HL-60/S4 treated with phorbol 12-myristate 13-acetate at 8.2 ng/mL for 4 days and 3 days (cell line): Measurements from ENCODE around the gene CCDC74A.
"Not testable (repeated sequence)": the region's sequence is repeated elsewhere in the genome, so short reads cannot be mapped to it uniquely, and the experiment has no call there.

ENCODE experiments used
- in situ Hi-C: fragments of 300-500 bp; cut with MboI; formaldehyde crosslinking; loops from 2 replicates; pipeline ENCODE4 v1.15.0; 2022; ENCODE audit warnings: low sequenced_read_pairs

Gene CCDC74A

GRCh38 chr2:131498321-131498973 lies 29.2 kb upstream of the CCDC74A start:
- in situ Hi-C loops: not testable (repeated sequence)

- in situ Hi-C loops: loop anchor here (25.0 kb wide), 1 partner anchor 134 kb away; no protein-coding TSS in a partner anchor
These were observed 24.1 kb upstream of the CCDC74A start for GRCh38 chr2:131503587-131503986.

- in situ Hi-C loops: loop anchor here (25.0 kb wide), 1 partner anchor 133 kb away; no protein-coding TSS in a partner anchor
These were observed 23.5 kb upstream of the CCDC74A start for GRCh38 chr2:131504082-131504750.

GRCh38 chr2:131509615-131510014 lies 18.1 kb upstream of the CCDC74A start:
- in situ Hi-C loops: loop anchor here (25.0 kb wide), 1 partner anchor 128 kb away; no protein-coding TSS in a partner anchor

- in situ Hi-C loops: loop anchor here (25.0 kb wide), 1 partner anchor 126 kb away; no protein-coding TSS in a partner anchor
These were observed 16.3 kb upstream of the CCDC74A start for GRCh38 chr2:131511291-131511968.

- in situ Hi-C loops: loop anchor here (25.0 kb wide), 1 partner anchor 125 kb away; no protein-coding TSS in a partner anchor
These were observed 15.5 kb upstream of the CCDC74A start for GRCh38 chr2:131511969-131512870.

GRCh38 chr2:131514408-131515166 lies 13.1 kb upstream of the CCDC74A start:
- in situ Hi-C loops: loop anchor here (25.0 kb wide), 1 partner anchor 123 kb away; no protein-coding TSS in a partner anchor

GRCh38 chr2:131515235-131515634 lies 12.5 kb upstream of the CCDC74A start:
- in situ Hi-C loops: loop anchor here (25.0 kb wide), 1 partner anchor 122 kb away; no protein-coding TSS in a partner anchor

GRCh38 chr2:131516011-131516410 lies 11.7 kb upstream of the CCDC74A start:
- in situ Hi-C loops: loop anchor here (25.0 kb wide), 1 partner anchor 121 kb away; no protein-coding TSS in a partner anchor

GRCh38 chr2:131516621-131517020 lies 11.1 kb upstream of the CCDC74A start:
- in situ Hi-C loops: loop anchor here (25.0 kb wide), 1 partner anchor 121 kb away; no protein-coding TSS in a partner anchor

- in situ Hi-C loops: loop anchor here (25.0 kb wide), 1 partner anchor 120 kb away; no protein-coding TSS in a partner anchor
These were observed 10.4 kb upstream of the CCDC74A start for GRCh38 chr2:131517106-131517831.

GRCh38 chr2:131517856-131518255 lies 9.8 kb upstream of the CCDC74A start:
- in situ Hi-C loops: loop anchor here (25.0 kb wide), 1 partner anchor 119 kb away; no protein-coding TSS in a partner anchor

- in situ Hi-C loops: loop anchor here (25.0 kb wide), 1 partner anchor 119 kb away; no protein-coding TSS in a partner anchor
These were observed 9.2 kb upstream of the CCDC74A start for GRCh38 chr2:131518531-131518930.

GRCh38 chr2:131519466-131519865 lies 8.2 kb upstream of the CCDC74A start:
- in situ Hi-C loops: loop anchor here (25.0 kb wide), 1 partner anchor 118 kb away; no protein-coding TSS in a partner anchor

GRCh38 chr2:131519871-131520470 lies 7.7 kb upstream of the CCDC74A start:
- in situ Hi-C loops: loop anchor here (25.0 kb wide), 1 partner anchor 117 kb away; no protein-coding TSS in a partner anchor

GRCh38 chr2:131520526-131520925 lies 7.2 kb upstream of the CCDC74A start:
- in situ Hi-C loops: loop anchor here (25.0 kb wide), 1 partner anchor 117 kb away; no protein-coding TSS in a partner anchor

- in situ Hi-C loops: loop anchor here (25.0 kb wide), 1 partner anchor 116 kb away; no protein-coding TSS in a partner anchor
These were observed 6.2 kb upstream of the CCDC74A start for GRCh38 chr2:131521524-131521923.
